Smooth muscle cell (in vitro differentiated cells): ENCODE results near the gene COL26A1. TPM values are rescaled to one million over a fixed set of nuclear protein-coding genes. Genes with fewer than 3 reads are reported as not detected.

Experiments used
- DNase-seq: peaks from one replicate; lab custom pipeline; 2025; ENCODE audit not compliant: unreplicated experiment; lab: John Stamatoyannopoulos, UW
- H2AFZ ChIP-seq: fragments of 200-600 bp; sonication (generic); 2 replicates; pipeline ENCODE4 v1.6.0; 2016; ENCODE audit warnings: antibody characterized with exemption, low read depth, mild to moderate bottlenecking
- H3F3A ChIP-seq: fragments of 200-600 bp; sonication (generic); 2 replicates; pipeline ENCODE4 v1.6.0; 2017; ENCODE audit warnings: antibody characterized with exemption, low read depth
- H3K27ac ChIP-seq: fragments of 200-600 bp; sonication (generic); 2 replicates; pipeline ENCODE4 v1.5.1; 2016; ENCODE audit warnings: low read depth, mild to moderate bottlenecking
- H3K27me3 ChIP-seq: fragments of 200-600 bp; sonication (generic); 2 replicates; pipeline ENCODE4 v1.6.1; 2016; ENCODE audit warnings: low read depth, mild to moderate bottlenecking
- H3K36me3 ChIP-seq: fragments of 200-600 bp; sonication (generic); 2 replicates; pipeline ENCODE4 v1.5.1; 2016; ENCODE audit warnings: low read depth
- H3K4me1 ChIP-seq: fragments of 200-600 bp; sonication (generic); 2 replicates; pipeline ENCODE4 v1.5.1; 2016; ENCODE audit warnings: low read depth
- H3K4me2 ChIP-seq: fragments of 200-600 bp; sonication (generic); 2 replicates; pipeline ENCODE4 v1.6.0; 2016; ENCODE audit warnings: mild to moderate bottlenecking
- H3K4me3 ChIP-seq: fragments of 200-600 bp; sonication (generic); 2 replicates; pipeline ENCODE4 v1.5.1; 2016; ENCODE audit warnings: mild to moderate bottlenecking
- H3K79me2 ChIP-seq: fragments of 200-600 bp; sonication (generic); 2 replicates; pipeline ENCODE4 v1.6.0; 2016; ENCODE audit warnings: low read depth, mild to moderate bottlenecking
- H3K9ac ChIP-seq: fragments of 200-600 bp; sonication (generic); 2 replicates; pipeline ENCODE4 v1.6.0; 2016; ENCODE audit warnings: low read depth
- H3K9me3 ChIP-seq: fragments of 200-600 bp; sonication (generic); replicated peaks from 2 replicates; pipeline ENCODE4 v1.5.1; 2016; ENCODE audit warnings: low read depth
- H4K20me1 ChIP-seq: fragments of 200-600 bp; sonication (generic); 2 replicates; pipeline ENCODE4 v1.6.0; 2016; ENCODE audit warnings: low read depth
- CTCF ChIP-seq: fragments of 200-600 bp; sonication (generic); IDR thresholded peaks from 2 replicates; pipeline ENCODE4 v1.5.1; 2017; ENCODE audit warnings: borderline replicate concordance, mild to moderate bottlenecking, antibody characterized with exemption; ENCODE audit not compliant: insufficient read depth, poor library complexity, severe bottlenecking
- WGBS: methylation state at CpG from one replicate; pipeline ENCODE4 v1.1.7; 2016; ENCODE audit warnings: low lambda C conversion rate; 5-methylcytosine and 5-hydroxymethylcytosine counted together
- polyA plus RNA-seq: library from polyadenylated mRNA; unstranded; fragments of >200 nt; fragmentation: Nextera tagmentation; extraction: Ambion mirVana; gene quantifications from 2 replicates; pipeline ENCODE4 v1.2.1, GENCODE V29; 2016
- total RNA-seq: library from RNA; depleted of rRNA; stranded (reverse); fragments of >200 nt; gene quantifications from 2 replicates; pipeline ENCODE4 v1.2.3, GENCODE V29; 2014

COL26A1 gene
- total and polyA plus RNA-seq, 2 experiments from 2014 or later = 4.9 to 13.2 TPM

GRCh38 chr7:101511965-101512364 is 149.3 kb downstream of the COL26A1 start:
- no peak for TF ChIP-seq CTCF
- no peak overlapping the region for H3K4me2 ChIP-seq
- H3K27ac ChIP-seq = no peak overlapping the region
- no peak overlapping the region for H2AFZ ChIP-seq
- H3K4me3 ChIP-seq = no peak overlapping the region
- no peaks in the 10 kb centered on the region for H3K9me3 ChIP-seq
- no peaks in the 10 kb centered on the region for H3K4me1 ChIP-seq
- no peaks in the 10 kb centered on the region for H3K27me3 ChIP-seq
- H3K79me2 ChIP-seq = no peaks in the 10 kb centered on the region
- no peak for DNase-seq
- no peak overlapping the region for H3K9ac ChIP-seq
- H4K20me1 ChIP-seq = no peaks in the 10 kb centered on the region
- no peaks in the 10 kb centered on the region for H3F3A ChIP-seq
- 93% methylated on average over 5 of the region's 5 CpGs for WGBS
- H3K36me3 ChIP-seq = no peaks in the 10 kb centered on the region

GRCh38 chr7:101516851-101517250 is 154.2 kb downstream of the COL26A1 start:
- H4K20me1 ChIP-seq = no peaks in the 10 kb centered on the region
- no peaks in the 10 kb centered on the region for H3K79me2 ChIP-seq
- H3K27me3 ChIP-seq = no peaks in the 10 kb centered on the region
- H3K9me3 ChIP-seq = no peaks in the 10 kb centered on the region
- H2AFZ ChIP-seq = no peak overlapping the region
- H3K4me1 ChIP-seq = no peaks in the 10 kb centered on the region
- no peak for DNase-seq
- no peak overlapping the region for H3K4me2 ChIP-seq
- TF ChIP-seq CTCF = no peak
- 81% methylated on average over 9 of the region's 9 CpGs for WGBS
- H3K36me3 ChIP-seq = no peaks in the 10 kb centered on the region
- H3F3A ChIP-seq = no peaks in the 10 kb centered on the region
- H3K4me3 ChIP-seq = no peak overlapping the region
- H3K9ac ChIP-seq = no peak overlapping the region
- H3K27ac ChIP-seq = no peak overlapping the region

GRCh38 chr7:101517304-101517703 is 154.6 kb downstream of the COL26A1 start:
- no peaks in the 10 kb centered on the region for H3K36me3 ChIP-seq
- no peaks in the 10 kb centered on the region for H3F3A ChIP-seq
- no peaks in the 10 kb centered on the region for H3K4me1 ChIP-seq
- no peak overlapping the region for H2AFZ ChIP-seq
- WGBS = 85% methylated on average over 10 of the region's 10 CpGs
- no peaks in the 10 kb centered on the region for H4K20me1 ChIP-seq
- no peak overlapping the region for H3K9ac ChIP-seq
- no peak overlapping the region for H3K4me2 ChIP-seq
- DNase-seq = no peak
- no peaks in the 10 kb centered on the region for H3K9me3 ChIP-seq
- no peak overlapping the region for H3K4me3 ChIP-seq
- no peak overlapping the region for H3K27ac ChIP-seq
- no peak for TF ChIP-seq CTCF
- H3K27me3 ChIP-seq = no peaks in the 10 kb centered on the region
- H3K79me2 ChIP-seq = no peaks in the 10 kb centered on the region

- TF ChIP-seq CTCF = no peak
Observed at GRCh38 chr7:101518336-101518735, 155.7 kb downstream of the COL26A1 start.

More at GRCh38 chr7:101518336-101518735, 155.7 kb downstream of the COL26A1 start:
- Histone ChIP-seq H3K27ac (no peak overlapping the region), H3K4me2 (no peak overlapping the region), H3K9ac (no peak overlapping the region), H3K79me2 (no peaks in the 10 kb centered on the region), H3K36me3 (no peaks in the 10 kb centered on the region), H3F3A (no peaks in the 10 kb centered on the region), H2AFZ (no peak overlapping the region), H3K27me3 (no peaks in the 10 kb centered on the region), H3K9me3 (no peaks in the 10 kb centered on the region), H4K20me1 (no peaks in the 10 kb centered on the region), H3K4me3 (no peak overlapping the region), H3K4me1 (no peaks in the 10 kb centered on the region)
- DNase-seq = no peak
- WGBS = 88% methylated on average over 9 of the region's 9 CpGs
